HEK293T (cell line): ENCODE measurements around the gene CITED2.

Experiments used
- ARNT ChIP-seq: fragments of 450-650 bp; IDR thresholded peaks from 2 replicates; pipeline ENCODE4 v1.6.1; 2017; ENCODE audit warnings: mild to moderate bottlenecking
- BHLHE40 ChIP-seq: fragments of 450-650 bp; IDR thresholded peaks from 2 replicates; pipeline ENCODE4 v1.6.1; 2016; ENCODE audit warnings: mild to moderate bottlenecking, moderate library complexity, borderline replicate concordance
- FOXK2 ChIP-seq: fragments of 450-650 bp; IDR thresholded peaks from 2 replicates; pipeline ENCODE4 v1.6.1; 2016; ENCODE audit warnings: mild to moderate bottlenecking
- FOXM1 ChIP-seq: fragments of 450-650 bp; IDR thresholded peaks from 2 replicates; pipeline ENCODE4 v1.6.1; 2017; ENCODE audit warnings: mild to moderate bottlenecking, borderline replicate concordance
- L3MBTL2 ChIP-seq: fragments of 450-650 bp; conservative IDR thresholded peaks from 2 replicates; pipeline ENCODE4 v1.6.1; 2016; ENCODE audit warnings: mild to moderate bottlenecking
- SP1 ChIP-seq: fragments of 450-650 bp; IDR thresholded peaks from 2 replicates; pipeline ENCODE4 v1.6.1; 2017
- SUZ12 ChIP-seq: fragments of 450-650 bp; IDR thresholded peaks from 2 replicates; pipeline ENCODE4 v1.6.1; 2016; ENCODE audit warnings: mild to moderate bottlenecking

DNA sequence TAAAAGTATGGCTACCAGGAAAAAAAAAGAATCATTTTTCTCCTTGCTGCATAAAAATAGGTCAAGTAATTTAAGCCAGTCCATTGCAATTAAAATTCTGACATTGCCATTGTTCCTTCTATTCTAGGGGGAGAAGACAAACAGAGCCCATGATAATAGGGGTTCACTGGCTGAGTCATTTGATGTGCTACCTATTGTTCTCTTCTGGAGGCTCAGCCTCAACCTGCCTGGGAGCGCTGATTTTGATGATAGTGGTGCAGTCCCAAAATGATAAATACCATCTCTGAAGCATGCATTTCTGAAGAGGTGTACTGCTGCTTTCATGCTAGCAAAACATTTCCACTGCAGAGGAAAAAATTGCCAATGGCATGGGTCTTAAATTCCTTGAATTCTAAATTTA lies 5.8 kb downstream of the CITED2 start:
- TF ChIP-seq L3MBTL2 (no peak), SUZ12 (no peak), FOXK2 (no peak), ARNT (no peak), FOXM1 (no peak), BHLHE40 (no peak), SP1 (no peak)
